Stomach (tissue), 4 donors: Measurements from ENCODE around the gene SORCS1.

Source experiments
- POLR2AphosphoS5 ChIP-seq, 3 donors: sonication (generic); formaldehyde crosslinking; IDR thresholded peaks; one replicate each; pipeline ENCODE4 v1.6.1; 2016; ENCODE audit warnings: antibody characterized with exemption in 3 of 3
- TF ChIP-seq, protein P1 (sequence below), 7 experiments: fragments of 450-650 bp in 4 of 7; fragments of 200-600 bp in 3 of 7; sonication (generic) in 3 of 7; IDR thresholded peaks; one replicate each; pipeline ENCODE4 v1.5.1; 2016 to 2019; ENCODE audit warnings: antibody characterized with exemption in 7 of 7, control low read depth in 2 of 7, mild to moderate bottlenecking in 1 of 7

- TF ChIP-seq POLR2AphosphoS5 (IDR thresholded peaks at IDR 0.05): no peak
- TF ChIP-seq, protein P1, sequence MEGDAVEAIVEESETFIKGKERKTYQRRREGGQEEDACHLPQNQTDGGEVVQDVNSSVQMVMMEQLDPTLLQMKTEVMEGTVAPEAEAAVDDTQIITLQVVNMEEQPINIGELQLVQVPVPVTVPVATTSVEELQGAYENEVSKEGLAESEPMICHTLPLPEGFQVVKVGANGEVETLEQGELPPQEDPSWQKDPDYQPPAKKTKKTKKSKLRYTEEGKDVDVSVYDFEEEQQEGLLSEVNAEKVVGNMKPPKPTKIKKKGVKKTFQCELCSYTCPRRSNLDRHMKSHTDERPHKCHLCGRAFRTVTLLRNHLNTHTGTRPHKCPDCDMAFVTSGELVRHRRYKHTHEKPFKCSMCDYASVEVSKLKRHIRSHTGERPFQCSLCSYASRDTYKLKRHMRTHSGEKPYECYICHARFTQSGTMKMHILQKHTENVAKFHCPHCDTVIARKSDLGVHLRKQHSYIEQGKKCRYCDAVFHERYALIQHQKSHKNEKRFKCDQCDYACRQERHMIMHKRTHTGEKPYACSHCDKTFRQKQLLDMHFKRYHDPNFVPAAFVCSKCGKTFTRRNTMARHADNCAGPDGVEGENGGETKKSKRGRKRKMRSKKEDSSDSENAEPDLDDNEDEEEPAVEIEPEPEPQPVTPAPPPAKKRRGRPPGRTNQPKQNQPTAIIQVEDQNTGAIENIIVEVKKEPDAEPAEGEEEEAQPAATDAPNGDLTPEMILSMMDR (IDR thresholded peaks at IDR 0.05): no peak
Measured at GRCh38 chr10:106900016-106900652, 264.4 kb downstream of the SORCS1 start.
